Measurements from ENCODE around the gene TBCE. TPM values are rescaled to one million over a fixed set of nuclear protein-coding genes. Genes with fewer than 3 reads are reported as not detected.

Gene TBCE
- total RNA-seq, 1 donor from 2014 or later: 53.9 TPM

Other genes with a start within 250 kb of the TBCE start
- gene TOMM20, start 238.6 kb upstream of the TBCE start, total RNA-seq (ENCODE audit: insufficient read depth, low replicate concordance): 76.3 TPM
- gene RBM34, start 206.2 kb upstream of the TBCE start, total RNA-seq (ENCODE audit: insufficient read depth, low replicate concordance): 36.6 TPM
- 49.8 TPM for gene ARID4B, start 39.2 kb upstream of the TBCE start, total RNA-seq (ENCODE audit: insufficient read depth, low replicate concordance)
- gene GGPS1, start 38.9 kb upstream of the TBCE start, total RNA-seq (ENCODE audit: insufficient read depth, low replicate concordance): 20.0 TPM
- 71.7 TPM for gene B3GALNT2, start 137.0 kb downstream of the TBCE start, total RNA-seq (ENCODE audit: insufficient read depth, low replicate concordance)

Measured in umbilical cord (tissue), 1 donor.